HepG2 (cell line): ENCODE data around the gene GADD45B. TPM values are rescaled to one million over a fixed set of nuclear protein-coding genes. Genes with fewer than 3 reads are reported as not detected.

Source experiments
- HDAC1 ChIP-seq: sonication (generic); formaldehyde crosslinking; IDR thresholded peaks from 2 replicates; pipeline ENCODE4 v1.5.1; 2020; ENCODE audit warnings: mild to moderate bottlenecking, missing genetic modification reagents
- NCOA1 ChIP-seq: sonication (generic); formaldehyde crosslinking; IDR thresholded peaks from 2 replicates; pipeline ENCODE4 v1.9.0; 2021; ENCODE audit warnings: missing genetic modification reagents
- NFKB2 ChIP-seq: sonication (generic); formaldehyde crosslinking; IDR thresholded peaks from 2 replicates; pipeline ENCODE4 v1.4.0; 2020; ENCODE audit warnings: missing genetic modification reagents, borderline replicate concordance
- SP1 ChIP-seq, 2 experiments: fragments of 450-650 bp in 1 of 2; sonication (generic) in 1 of 2; formaldehyde crosslinking in 1 of 2; IDR thresholded peaks; 2 replicates each; pipeline versions ENCODE4 v1.4.0 to v1.6.1; 2016 to 2020; ENCODE audit warnings: missing genetic modification reagents in 1 of 2
- ZNF737 ChIP-seq: sonication (generic); formaldehyde crosslinking; IDR thresholded peaks from 2 replicates; pipeline ENCODE4 v1.5.0; 2020; ENCODE audit warnings: missing genetic modification reagents, mild to moderate bottlenecking, borderline replicate concordance
- polyA plus RNA-seq, 8 experiments: library from polyadenylated mRNA; depleted of rRNA in 3 of 8; stranded (reverse) in 7 of 8; unstranded in 1 of 8; fragments of >200 nt; fragmentation: Illumina TruSeq in 4 of 8; extraction: Trizol in 4 of 8; gene quantifications; 2 replicates each; pipeline versions ENCODE4 v1.2.1 to v1.2.3, GENCODE V29; 2011 to 2016; ENCODE audit warnings: low read depth in 4 of 8, missing spikeins in 1 of 8, mixed read lengths in 1 of 8; ENCODE audit not compliant: insufficient read depth in 1 of 8
- total RNA-seq, 5 experiments: library from RNA; depleted of rRNA; stranded (reverse); fragments of >200 nt; fragmentation: Illumina TruSeq; extraction: Trizol; gene quantifications; 2 replicates each; pipeline ENCODE4 v1.2.3, GENCODE V29; 2016; ENCODE audit warnings: low read depth in 1 of 5
- TF ChIP-seq, protein P1 (sequence below), 2 experiments: sonication (generic) in 1 of 2; formaldehyde crosslinking in 1 of 2; IDR thresholded peaks; 2 replicates each; pipeline versions ENCODE4 v1.4.0 to v1.6.1; 2016 to 2020; ENCODE audit warnings: borderline replicate concordance in 1 of 2, low read depth in 1 of 2, mild to moderate bottlenecking in 1 of 2, missing genetic modification reagents in 1 of 2
- TF ChIP-seq, protein P2 (sequence below): sonication (generic); formaldehyde crosslinking; IDR thresholded peaks from 2 replicates; pipeline ENCODE4 v1.4.0; 2020; ENCODE audit warnings: missing genetic modification reagents, borderline replicate concordance
- TF ChIP-seq, protein P3 (sequence below): sonication (generic); formaldehyde crosslinking; IDR thresholded peaks from 2 replicates; pipeline ENCODE4 v1.4.0; 2020; ENCODE audit warnings: missing genetic modification reagents, borderline replicate concordance
- TF ChIP-seq, protein P4 (sequence below): sonication (generic); formaldehyde crosslinking; IDR thresholded peaks from 2 replicates; pipeline ENCODE4 v1.5.1; 2020; ENCODE audit warnings: missing genetic modification reagents, mild to moderate bottlenecking, borderline replicate concordance
- TF ChIP-seq, protein P5 (sequence below): sonication (generic); formaldehyde crosslinking; IDR thresholded peaks from 2 replicates; pipeline ENCODE4 v1.5.1; 2020; ENCODE audit warnings: missing genetic modification reagents, mild to moderate bottlenecking, borderline replicate concordance
- TF ChIP-seq, protein P6 (sequence below): sonication (generic); formaldehyde crosslinking; IDR thresholded peaks from 2 replicates; pipeline ENCODE4 v1.4.0; 2020; ENCODE audit warnings: missing genetic modification reagents

Gene GADD45B
- total and polyA plus RNA-seq, 2 of the 13 experiments (the other 11 are each of a cell fraction or from before 2014, with no cell fraction given): 4.6 to 34.1 TPM

DNA sequence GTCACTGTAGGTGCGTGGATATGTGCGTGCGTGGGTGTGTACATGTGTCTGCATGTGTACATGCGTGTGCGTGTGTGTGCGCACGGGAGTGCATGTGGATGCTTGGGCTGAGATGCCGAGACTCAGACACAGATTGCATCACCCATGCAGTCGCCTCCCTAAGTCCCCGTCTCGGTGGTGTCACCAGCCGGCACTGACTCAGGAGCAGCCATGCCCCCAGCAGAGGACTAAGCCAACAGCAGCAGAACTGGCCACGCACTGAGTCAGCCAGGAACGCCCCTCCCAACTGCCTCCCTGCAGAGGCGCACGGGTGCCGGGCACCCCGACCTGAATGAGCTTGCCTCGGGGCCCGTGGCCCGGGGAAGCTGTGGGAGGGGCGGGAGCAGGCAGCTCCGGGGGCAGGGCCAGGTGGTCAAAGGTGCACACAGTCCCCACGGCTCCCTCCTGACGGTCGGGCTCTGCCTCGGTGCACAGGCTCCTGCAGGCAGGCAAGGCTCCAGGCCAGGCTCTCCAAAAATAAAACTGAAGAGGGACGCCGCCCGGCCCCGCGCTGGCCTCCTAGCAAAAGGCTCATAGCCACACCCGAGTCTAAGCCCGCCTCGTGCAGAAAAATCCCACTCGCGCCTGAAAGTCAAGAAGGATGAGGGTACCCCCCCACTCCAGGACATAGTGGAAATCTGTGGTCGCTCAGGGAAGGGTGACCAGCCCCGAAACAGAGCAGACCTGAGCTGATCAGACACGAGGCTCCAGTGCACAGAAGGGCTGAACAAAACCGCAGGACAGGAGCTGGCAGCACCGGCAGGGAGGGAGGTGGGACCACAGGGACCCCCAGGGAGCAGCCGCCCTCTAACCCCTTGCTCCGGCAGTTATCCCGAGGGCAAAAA, 49.2 kb downstream of the GADD45B start (continued):
- TF ChIP-seq, protein P1, sequence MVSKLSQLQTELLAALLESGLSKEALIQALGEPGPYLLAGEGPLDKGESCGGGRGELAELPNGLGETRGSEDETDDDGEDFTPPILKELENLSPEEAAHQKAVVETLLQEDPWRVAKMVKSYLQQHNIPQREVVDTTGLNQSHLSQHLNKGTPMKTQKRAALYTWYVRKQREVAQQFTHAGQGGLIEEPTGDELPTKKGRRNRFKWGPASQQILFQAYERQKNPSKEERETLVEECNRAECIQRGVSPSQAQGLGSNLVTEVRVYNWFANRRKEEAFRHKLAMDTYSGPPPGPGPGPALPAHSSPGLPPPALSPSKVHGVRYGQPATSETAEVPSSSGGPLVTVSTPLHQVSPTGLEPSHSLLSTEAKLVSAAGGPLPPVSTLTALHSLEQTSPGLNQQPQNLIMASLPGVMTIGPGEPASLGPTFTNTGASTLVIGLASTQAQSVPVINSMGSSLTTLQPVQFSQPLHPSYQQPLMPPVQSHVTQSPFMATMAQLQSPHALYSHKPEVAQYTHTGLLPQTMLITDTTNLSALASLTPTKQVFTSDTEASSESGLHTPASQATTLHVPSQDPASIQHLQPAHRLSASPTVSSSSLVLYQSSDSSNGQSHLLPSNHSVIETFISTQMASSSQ (IDR thresholded peaks at IDR 0.05; ENCODE audit: low read depth): no peak
- TF ChIP-seq, protein P1 (CRISPR knock-in tag; IDR thresholded peaks at IDR 0.05; ENCODE audit: borderline replicate concordance): no peak
- TF ChIP-seq NCOA1 (CRISPR knock-in tag): no peak
- TF ChIP-seq HDAC1 (CRISPR knock-in tag): peak; percentile 18; the same call in 1 of the 2 replicates
- TF ChIP-seq NFKB2 (CRISPR knock-in tag): peak; percentile 21; the same call in 1 of the 2 replicates
- no peak for TF ChIP-seq ZNF737 (CRISPR knock-in tag)
- TF ChIP-seq, protein P2, sequence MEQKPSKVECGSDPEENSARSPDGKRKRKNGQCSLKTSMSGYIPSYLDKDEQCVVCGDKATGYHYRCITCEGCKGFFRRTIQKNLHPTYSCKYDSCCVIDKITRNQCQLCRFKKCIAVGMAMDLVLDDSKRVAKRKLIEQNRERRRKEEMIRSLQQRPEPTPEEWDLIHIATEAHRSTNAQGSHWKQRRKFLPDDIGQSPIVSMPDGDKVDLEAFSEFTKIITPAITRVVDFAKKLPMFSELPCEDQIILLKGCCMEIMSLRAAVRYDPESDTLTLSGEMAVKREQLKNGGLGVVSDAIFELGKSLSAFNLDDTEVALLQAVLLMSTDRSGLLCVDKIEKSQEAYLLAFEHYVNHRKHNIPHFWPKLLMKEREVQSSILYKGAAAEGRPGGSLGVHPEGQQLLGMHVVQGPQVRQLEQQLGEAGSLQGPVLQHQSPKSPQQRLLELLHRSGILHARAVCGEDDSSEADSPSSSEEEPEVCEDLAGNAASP (CRISPR knock-in tag): no peak
- TF ChIP-seq SP1 (IDR thresholded peaks at IDR 0.05): no peak
- TF ChIP-seq SP1 (CRISPR knock-in tag; IDR thresholded peaks at IDR 0.05): no peak
- TF ChIP-seq, protein P3, sequence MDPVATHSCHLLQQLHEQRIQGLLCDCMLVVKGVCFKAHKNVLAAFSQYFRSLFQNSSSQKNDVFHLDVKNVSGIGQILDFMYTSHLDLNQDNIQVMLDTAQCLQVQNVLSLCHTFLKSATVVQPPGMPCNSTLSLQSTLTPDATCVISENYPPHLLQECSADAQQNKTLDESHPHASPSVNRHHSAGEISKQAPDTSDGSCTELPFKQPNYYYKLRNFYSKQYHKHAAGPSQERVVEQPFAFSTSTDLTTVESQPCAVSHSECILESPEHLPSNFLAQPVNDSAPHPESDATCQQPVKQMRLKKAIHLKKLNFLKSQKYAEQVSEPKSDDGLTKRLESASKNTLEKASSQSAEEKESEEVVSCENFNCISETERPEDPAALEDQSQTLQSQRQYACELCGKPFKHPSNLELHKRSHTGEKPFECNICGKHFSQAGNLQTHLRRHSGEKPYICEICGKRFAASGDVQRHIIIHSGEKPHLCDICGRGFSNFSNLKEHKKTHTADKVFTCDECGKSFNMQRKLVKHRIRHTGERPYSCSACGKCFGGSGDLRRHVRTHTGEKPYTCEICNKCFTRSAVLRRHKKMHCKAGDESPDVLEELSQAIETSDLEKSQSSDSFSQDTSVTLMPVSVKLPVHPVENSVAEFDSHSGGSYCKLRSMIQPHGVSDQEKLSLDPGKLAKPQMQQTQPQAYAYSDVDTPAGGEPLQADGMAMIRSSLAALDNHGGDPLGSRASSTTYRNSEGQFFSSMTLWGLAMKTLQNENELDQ (CRISPR knock-in tag): no peak
- TF ChIP-seq, protein P4, sequence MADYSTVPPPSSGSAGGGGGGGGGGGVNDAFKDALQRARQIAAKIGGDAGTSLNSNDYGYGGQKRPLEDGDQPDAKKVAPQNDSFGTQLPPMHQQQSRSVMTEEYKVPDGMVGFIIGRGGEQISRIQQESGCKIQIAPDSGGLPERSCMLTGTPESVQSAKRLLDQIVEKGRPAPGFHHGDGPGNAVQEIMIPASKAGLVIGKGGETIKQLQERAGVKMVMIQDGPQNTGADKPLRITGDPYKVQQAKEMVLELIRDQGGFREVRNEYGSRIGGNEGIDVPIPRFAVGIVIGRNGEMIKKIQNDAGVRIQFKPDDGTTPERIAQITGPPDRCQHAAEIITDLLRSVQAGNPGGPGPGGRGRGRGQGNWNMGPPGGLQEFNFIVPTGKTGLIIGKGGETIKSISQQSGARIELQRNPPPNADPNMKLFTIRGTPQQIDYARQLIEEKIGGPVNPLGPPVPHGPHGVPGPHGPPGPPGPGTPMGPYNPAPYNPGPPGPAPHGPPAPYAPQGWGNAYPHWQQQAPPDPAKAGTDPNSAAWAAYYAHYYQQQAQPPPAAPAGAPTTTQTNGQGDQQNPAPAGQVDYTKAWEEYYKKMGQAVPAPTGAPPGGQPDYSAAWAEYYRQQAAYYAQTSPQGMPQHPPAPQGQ (CRISPR knock-in tag): no peak
- TF ChIP-seq, protein P5, sequence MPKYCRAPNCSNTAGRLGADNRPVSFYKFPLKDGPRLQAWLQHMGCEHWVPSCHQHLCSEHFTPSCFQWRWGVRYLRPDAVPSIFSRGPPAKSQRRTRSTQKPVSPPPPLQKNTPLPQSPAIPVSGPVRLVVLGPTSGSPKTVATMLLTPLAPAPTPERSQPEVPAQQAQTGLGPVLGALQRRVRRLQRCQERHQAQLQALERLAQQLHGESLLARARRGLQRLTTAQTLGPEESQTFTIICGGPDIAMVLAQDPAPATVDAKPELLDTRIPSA: no peak
- TF ChIP-seq, protein P6, sequence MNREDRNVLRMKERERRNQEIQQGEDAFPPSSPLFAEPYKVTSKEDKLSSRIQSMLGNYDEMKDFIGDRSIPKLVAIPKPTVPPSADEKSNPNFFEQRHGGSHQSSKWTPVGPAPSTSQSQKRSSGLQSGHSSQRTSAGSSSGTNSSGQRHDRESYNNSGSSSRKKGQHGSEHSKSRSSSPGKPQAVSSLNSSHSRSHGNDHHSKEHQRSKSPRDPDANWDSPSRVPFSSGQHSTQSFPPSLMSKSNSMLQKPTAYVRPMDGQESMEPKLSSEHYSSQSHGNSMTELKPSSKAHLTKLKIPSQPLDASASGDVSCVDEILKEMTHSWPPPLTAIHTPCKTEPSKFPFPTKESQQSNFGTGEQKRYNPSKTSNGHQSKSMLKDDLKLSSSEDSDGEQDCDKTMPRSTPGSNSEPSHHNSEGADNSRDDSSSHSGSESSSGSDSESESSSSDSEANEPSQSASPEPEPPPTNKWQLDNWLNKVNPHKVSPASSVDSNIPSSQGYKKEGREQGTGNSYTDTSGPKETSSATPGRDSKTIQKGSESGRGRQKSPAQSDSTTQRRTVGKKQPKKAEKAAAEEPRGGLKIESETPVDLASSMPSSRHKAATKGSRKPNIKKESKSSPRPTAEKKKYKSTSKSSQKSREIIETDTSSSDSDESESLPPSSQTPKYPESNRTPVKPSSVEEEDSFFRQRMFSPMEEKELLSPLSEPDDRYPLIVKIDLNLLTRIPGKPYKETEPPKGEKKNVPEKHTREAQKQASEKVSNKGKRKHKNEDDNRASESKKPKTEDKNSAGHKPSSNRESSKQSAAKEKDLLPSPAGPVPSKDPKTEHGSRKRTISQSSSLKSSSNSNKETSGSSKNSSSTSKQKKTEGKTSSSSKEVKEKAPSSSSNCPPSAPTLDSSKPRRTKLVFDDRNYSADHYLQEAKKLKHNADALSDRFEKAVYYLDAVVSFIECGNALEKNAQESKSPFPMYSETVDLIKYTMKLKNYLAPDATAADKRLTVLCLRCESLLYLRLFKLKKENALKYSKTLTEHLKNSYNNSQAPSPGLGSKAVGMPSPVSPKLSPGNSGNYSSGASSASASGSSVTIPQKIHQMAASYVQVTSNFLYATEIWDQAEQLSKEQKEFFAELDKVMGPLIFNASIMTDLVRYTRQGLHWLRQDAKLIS (CRISPR knock-in tag): no peak
